IMR-90 (cell line): ENCODE measurements around the gene FGFBP2.

Experiments used
- CTCF ChIP-seq: conservative IDR thresholded peaks from 2 replicates; pipeline ENCODE4 v1.5.1; 2012; ENCODE audit warnings: mild to moderate bottlenecking, low read depth, low read length, improper control_type of control experiment
- MAFK ChIP-seq: IDR thresholded peaks from 2 replicates; pipeline ENCODE4 v1.6.1; 2012; ENCODE audit warnings: low read depth, low read length, improper control_type of control experiment
- POLR2A ChIP-seq: IDR thresholded peaks from 2 replicates; pipeline ENCODE4 v1.6.1; 2012; ENCODE audit warnings: mild to moderate bottlenecking, low read depth, low read length
- RFX5 ChIP-seq: IDR thresholded peaks from 2 replicates; pipeline ENCODE4 v1.8.0; 2012; ENCODE audit warnings: low read depth, mild to moderate bottlenecking, low read length, moderate library complexity

DNA sequence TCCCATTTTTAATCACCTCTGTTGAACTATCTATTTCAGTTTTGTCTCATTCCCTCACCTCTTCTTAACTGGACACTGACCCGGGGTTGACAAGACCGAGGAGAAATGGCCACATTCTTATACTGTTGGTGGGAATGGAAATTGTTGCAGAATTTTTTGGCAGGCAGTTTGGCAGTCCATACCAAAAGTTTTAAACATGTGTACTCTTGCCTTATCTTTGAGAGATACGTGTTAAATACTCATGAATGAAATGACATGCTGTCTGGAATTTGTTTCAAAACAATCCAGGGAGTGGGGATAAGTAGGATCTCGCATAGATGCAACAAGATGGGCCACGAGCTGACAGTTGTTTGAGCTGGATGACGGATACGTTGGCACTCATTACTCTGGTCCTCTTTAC lies 36.5 kb downstream of the FGFBP2 start:
- TF ChIP-seq CTCF (no peak), POLR2A (no peak), RFX5 (no peak), MAFK (no peak)
